LoVo (cell line): ENCODE results near the gene HOATZ.

Source experiments
- DNase-seq: peaks from one replicate; pipeline ENCODE4 v3.0.0-alpha.2; 2016; ENCODE audit warnings: low spot score

The HOATZ gene

GRCh38 chr11:111514216-111515031 lies at the start of gene HOATZ:
Gene HOATZ, plus strand, starts transcription at chr11:111514778. Its CDS starts 7 bp downstream, at chr11:111514785.
- DNase-seq: no peak

- no peak for DNase-seq
Measured at GRCh38 chr11:111465400-111465799, 49.2 kb upstream of the HOATZ start.

- DNase-seq: no peak
Measured at GRCh38 chr11:111466615-111467014, 48.0 kb upstream of the HOATZ start.

GRCh38 chr11:111469200-111469599 lies 45.4 kb upstream of the HOATZ start:
- DNase-seq: no peak

GRCh38 chr11:111472228-111472627 lies 42.4 kb upstream of the HOATZ start:
- no peak for DNase-seq

DNA sequence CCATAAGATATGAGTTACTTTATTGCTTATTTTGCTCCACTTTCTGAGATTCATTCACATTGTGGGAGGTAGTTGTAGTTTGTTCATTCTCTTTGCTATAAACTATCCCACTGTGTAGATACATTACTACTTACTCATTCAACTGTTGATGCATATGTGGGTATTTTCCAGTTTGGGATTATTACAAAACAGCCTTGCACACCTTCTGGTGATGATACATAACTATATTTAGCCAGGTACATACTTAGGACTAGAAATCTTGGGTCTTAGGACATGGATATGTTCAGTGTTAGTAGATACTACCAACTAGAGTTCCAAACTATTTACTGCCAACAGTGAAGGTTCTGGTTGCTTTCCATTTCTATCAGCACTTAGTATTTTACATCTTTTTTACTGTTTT lies 40.1 kb upstream of the HOATZ start:
- no peak for DNase-seq

- no peak for DNase-seq
Measured at GRCh38 chr11:111476366-111476765, 38.2 kb upstream of the HOATZ start.

DNA sequence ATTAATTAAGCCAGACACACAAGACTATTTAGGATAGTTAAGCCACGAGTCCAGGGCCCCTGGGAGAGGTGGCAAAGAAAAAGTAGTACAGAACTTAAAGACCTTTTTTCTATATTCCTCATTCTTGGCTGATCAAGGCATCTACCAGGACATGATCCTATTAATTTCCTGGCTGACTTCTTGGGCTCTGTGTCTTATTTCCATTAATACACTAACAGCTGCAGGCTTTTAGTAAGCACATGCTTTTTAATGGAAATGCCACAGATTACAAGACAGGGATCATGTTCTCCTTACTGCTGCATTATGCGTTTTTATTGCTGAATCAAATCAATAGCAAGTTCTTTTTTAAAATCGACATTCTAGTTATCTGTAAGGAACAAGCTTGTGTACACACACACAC lies 37.6 kb upstream of the HOATZ start:
- no peak for DNase-seq

DNA sequence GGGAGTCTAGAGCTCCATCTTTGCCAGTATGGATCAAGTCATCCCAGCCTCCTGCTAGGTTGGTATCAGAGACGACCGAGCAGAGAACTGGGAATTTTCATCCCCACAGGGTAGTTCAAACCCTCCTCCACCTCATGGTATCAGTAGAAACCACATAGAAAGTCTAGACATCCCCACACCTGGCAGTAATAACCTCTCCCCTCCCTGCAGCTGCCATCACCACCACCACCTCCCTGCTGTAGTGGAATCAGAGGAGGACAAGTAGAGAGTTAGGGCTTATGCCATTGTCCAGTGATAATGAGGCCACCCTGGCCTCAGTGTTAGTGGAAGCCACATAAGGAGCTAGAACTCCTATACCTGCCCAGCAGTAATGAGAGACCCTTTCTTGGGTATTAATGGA lies 36.7 kb upstream of the HOATZ start:
- no peak for DNase-seq

GRCh38 chr11:111479666-111480065 lies 34.9 kb upstream of the HOATZ start:
- no peak for DNase-seq

DNA sequence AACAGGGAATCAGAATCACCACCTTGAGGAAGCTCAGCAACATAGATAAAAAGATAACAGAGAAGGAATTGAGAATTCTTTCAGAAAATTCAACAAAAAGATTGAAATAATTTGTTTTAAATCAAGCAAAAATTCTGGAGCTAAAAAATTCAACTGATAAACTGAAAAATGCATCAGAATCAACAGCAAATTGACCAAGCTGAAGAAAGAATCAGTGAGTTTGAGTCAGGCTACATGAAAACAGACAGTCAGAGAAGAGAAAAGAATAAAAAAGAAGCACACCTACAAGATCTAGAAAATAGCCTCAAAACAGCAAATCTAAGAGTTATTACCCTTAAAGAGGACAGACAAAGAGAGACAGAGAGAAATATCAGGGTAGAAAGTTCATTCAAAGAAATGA lies 31.1 kb upstream of the HOATZ start:
- DNase-seq: no peak

GRCh38 chr11:111490496-111490895 lies 24.1 kb upstream of the HOATZ start:
- DNase-seq: no peak

DNA sequence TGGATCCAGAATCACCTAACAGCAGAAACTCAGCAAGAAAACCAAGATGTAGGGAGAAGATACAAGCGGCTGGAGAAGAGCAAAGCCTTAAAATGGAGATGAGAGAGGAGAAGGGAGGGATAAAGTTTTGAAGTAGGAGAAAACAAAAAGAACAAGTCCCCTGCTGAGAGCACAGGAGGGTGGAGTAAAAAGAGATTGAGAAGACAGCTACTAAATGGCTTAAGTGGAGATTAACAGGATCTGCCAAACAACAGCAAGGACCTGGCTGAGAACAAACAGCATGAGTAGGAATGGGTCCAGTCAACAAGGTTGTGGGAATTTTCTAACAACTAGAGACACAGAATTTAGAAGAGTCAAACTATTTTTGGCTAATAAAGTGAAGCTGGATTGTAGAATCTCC lies 20.5 kb upstream of the HOATZ start:
- DNase-seq: no peak

DNA sequence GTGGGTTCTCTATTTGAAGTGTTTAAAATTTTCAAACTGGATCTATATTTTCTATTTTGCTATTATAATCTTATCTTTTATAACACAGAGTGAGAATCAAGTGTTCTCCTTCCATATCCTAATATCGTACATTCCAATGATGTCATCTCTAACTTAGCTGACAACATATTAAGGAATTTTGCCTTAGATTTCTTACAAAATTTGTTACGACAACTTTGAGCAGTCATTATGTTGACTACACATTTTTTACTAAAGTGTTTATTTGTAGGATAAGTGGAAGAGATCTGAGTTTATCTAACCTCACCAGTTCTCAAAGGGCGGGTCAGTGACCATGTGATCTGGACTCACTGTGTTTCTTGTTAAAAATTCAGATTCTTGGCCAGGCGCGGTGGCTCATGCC lies 15.1 kb upstream of the HOATZ start:
- DNase-seq: no peak

DNA sequence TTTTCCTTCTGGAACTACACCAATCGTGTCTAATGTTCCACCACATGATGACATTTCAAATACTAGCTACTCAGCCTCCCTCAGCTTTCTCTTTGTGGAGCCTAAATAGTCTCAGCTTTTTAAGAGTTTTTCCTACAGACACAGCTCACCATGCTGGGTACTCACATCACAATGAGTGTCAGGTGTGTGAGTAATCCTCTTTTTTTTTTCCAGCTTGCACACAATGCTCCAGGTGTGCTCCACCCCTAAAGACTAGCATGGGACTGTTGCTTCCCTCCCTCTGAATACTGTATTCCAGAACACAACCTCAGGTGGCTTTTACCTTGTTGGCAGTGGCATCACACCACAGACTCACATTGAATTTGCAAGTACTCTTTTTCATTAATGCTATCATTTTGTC lies 14.1 kb upstream of the HOATZ start:
- no peak for DNase-seq

GRCh38 chr11:111502611-111503010 lies 12.0 kb upstream of the HOATZ start:
- no peak for DNase-seq

- DNase-seq: no peak
Measured at GRCh38 chr11:111510311-111510710, 4.3 kb upstream of the HOATZ start.

DNA sequence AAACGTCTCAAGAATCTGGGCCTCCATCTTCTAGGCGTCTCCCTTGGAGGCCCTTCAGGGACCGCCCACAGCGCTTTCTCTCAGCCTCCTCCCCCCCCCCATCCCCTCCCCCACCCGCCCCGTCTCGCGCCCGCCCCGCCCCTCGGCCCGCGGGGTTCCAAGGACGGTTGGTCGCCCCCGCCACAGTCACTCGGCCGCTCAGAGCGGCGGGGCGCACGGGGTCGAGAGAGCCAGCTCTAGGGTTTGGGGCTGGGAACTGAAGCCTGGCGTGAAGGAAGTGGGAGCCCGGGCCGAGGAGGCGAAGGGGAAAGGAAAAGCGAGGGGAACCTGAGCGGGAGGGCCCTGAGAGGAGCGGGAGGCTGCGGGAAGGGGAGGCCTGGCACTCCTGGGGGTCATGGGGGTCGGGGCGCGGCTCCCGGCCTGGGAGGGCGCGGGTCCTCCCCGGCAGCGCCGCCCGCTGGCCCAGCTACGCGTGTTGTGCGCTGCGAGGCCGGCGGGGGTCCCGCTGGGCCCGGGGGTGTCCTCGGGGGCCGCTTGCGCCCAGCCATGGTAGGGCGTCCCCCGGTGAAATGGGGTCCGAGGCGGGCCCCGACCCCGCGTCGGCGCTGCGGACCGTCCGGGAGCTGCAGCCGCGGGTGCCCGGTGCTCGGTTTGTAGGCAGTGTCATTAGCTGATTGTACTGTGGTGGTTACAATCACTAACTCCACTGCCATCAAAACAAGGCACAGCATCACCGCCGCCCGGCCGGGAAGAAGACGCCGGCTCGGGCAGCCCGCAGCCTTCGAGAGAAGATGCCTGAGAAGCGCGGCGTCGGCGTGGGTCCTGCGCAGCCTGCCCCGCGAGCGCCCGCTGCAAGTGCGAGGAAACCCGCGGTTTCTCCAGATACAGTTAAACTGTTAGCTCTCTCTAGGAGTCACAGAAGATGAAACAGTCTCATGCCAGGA lies 2.0 kb upstream of the HOATZ start, which contains the start of gene BTG4:
BTG4 (minus strand) TSS at position 91 of the 944 bp plus-strand sequence. CDS start 13,610 bp downstream, outside the sequence.
- no peak for DNase-seq

GRCh38 chr11:111513240-111513605 lies 1.4 kb upstream of the HOATZ start:
- DNase-seq: no peak

DNA sequence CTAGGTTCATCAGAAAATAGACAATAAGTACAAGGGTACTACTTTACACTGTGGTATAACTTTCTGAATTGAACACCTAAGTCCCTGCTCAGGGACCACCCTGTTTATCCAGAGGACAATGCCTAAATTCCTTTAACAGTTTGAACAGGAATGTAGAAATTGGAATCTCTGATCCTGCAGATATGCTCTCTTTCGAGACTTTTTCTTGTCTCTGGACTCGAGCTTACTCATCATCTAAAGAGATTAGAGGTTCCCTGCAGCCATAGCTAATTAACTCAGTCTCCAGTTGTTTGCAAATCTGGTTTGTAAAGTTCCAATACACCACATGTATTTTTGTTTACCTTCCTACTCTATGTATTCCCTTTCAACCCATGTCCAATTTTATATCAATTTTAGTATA lies 1.0 kb downstream of the HOATZ start:
- DNase-seq: no peak

DNA sequence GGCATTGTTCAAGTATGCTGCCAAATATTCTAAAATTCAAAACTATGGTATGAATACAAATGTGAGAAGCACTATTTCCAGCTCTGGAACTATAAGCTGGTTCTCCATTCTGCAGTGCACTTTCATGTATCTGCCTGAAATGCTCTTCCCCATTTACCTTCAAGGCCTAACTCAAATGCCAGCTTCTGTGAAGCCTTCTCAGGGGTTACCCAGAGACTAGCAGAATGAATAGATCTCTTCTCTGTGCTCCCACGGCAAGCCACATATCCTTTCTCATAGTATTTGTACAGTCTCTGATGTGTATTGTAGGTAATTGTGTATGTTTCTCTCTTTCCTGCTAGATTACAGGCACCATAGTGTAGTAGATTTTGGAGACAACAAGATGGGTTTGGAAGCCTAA lies 4.1 kb downstream of the HOATZ start:
- DNase-seq: no peak

DNA sequence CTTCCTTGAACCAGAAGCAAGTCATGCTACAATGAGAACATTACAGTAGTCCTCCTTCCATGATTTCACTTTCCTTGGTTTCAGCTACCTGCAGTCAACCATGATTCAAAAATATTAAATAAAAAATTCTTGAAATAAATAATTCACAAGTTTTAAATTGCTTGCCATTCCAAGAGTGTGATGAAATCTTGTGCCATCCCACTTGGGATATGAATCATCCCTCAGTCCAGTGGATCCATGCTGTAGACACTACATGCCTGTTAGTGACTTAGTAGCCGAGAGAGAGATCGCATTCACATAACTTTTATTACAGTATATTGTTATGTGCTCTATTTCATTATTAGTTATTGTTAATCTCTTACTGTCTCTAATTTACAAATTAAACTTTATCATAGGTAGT lies 6.0 kb downstream of the HOATZ start:
- DNase-seq: no peak

GRCh38 chr11:111521135-111521534 lies 6.6 kb downstream of the HOATZ start:
- DNase-seq: no peak
